Astrocyte (in vitro differentiated cells and primary cell): ENCODE results near the gene SYNGR4. TPM values are rescaled to one million over a fixed set of nuclear protein-coding genes. Genes with fewer than 3 reads are reported as not detected.
A peak's percentile ranks its signal among the peaks of the same experiment; 100 is the strongest.

Experiments used
- DNase-seq: peaks from one replicate; pipeline ENCODE4 v3.0.0-alpha.2; 2010; ENCODE audit warnings: low read depth
- FAIRE-seq: peaks from 2 replicates; lab custom pipeline; 2011; peaks lifted over from hg19 to GRCh38; lab: Jason Lieb, UNC
- H2AFZ ChIP-seq: 2 replicates; pipeline ENCODE4 v1.6.0; 2012; ENCODE audit warnings: low read depth, low read length, inconsistent platforms
- H3K27ac ChIP-seq: 2 replicates; pipeline ENCODE4 v1.5.1; 2011; ENCODE audit warnings: low read depth, low read length, inconsistent platforms
- H3K27me3 ChIP-seq: 2 replicates; pipeline ENCODE4 v1.6.0; 2011; ENCODE audit warnings: low read length, inconsistent platforms; ENCODE audit not compliant: insufficient read depth
- H3K36me3 ChIP-seq: 2 replicates; pipeline ENCODE4 v1.5.1; 2011; ENCODE audit warnings: low read length, inconsistent platforms; ENCODE audit not compliant: insufficient read depth
- H3K4me1 ChIP-seq: 2 replicates; pipeline ENCODE4 v1.5.1; 2011; ENCODE audit warnings: low read length, inconsistent platforms; ENCODE audit not compliant: insufficient read depth
- H3K4me2 ChIP-seq: 2 replicates; pipeline ENCODE4 v1.6.0; 2012; ENCODE audit warnings: low read length, inconsistent platforms
- H3K4me3 ChIP-seq: 2 replicates; pipeline ENCODE4 v1.5.1; 2011; ENCODE audit warnings: low read depth, mild to moderate bottlenecking, low read length, inconsistent platforms; ENCODE audit not compliant: insufficient read depth
- H3K79me2 ChIP-seq: 2 replicates; pipeline ENCODE4 v1.6.0; 2012; ENCODE audit warnings: mild to moderate bottlenecking, low read length, inconsistent platforms; ENCODE audit not compliant: insufficient read depth
- H3K9ac ChIP-seq: 2 replicates; pipeline ENCODE4 v1.6.0; 2012; ENCODE audit warnings: mild to moderate bottlenecking, low read length, inconsistent platforms
- H3K9me3 ChIP-seq: 2 replicates; pipeline ENCODE4 v1.5.1; 2012; ENCODE audit warnings: low read depth, mild to moderate bottlenecking, low read length, inconsistent platforms; ENCODE audit not compliant: insufficient read depth
- H4K20me1 ChIP-seq: 2 replicates; pipeline ENCODE4 v1.6.0; 2012; ENCODE audit warnings: low read length, inconsistent platforms; ENCODE audit not compliant: insufficient read depth
- H3K27ac Mint-ChIP-seq: one replicate; pipeline ENCODE4 v1.8.0; 2021; ENCODE audit warnings: mild to moderate bottlenecking, mixed read lengths; ENCODE audit not compliant: unreplicated experiment
- H3K27me3 Mint-ChIP-seq: one replicate; pipeline ENCODE4 v1.8.0; 2021; ENCODE audit warnings: low read depth, mixed read lengths; ENCODE audit not compliant: unreplicated experiment
- H3K36me3 Mint-ChIP-seq: one replicate; pipeline ENCODE4 v1.8.0; 2021; ENCODE audit warnings: low read depth, mixed read lengths; ENCODE audit not compliant: unreplicated experiment
- H3K4me1 Mint-ChIP-seq: one replicate; pipeline ENCODE4 v1.8.0; 2021; ENCODE audit warnings: low read depth, mixed read lengths; ENCODE audit not compliant: unreplicated experiment
- H3K4me3 Mint-ChIP-seq: one replicate; pipeline ENCODE4 v1.8.0; 2021; ENCODE audit warnings: mild to moderate bottlenecking, moderate library complexity, mixed read lengths; ENCODE audit not compliant: unreplicated experiment
- H3K9me3 Mint-ChIP-seq: one replicate; pipeline ENCODE4 v1.8.0; 2021; ENCODE audit warnings: mild to moderate bottlenecking, mixed read lengths; ENCODE audit not compliant: unreplicated experiment
- EZH2 ChIP-seq: IDR thresholded peaks from 2 replicates; pipeline ENCODE4 v1.6.1; 2012; ENCODE audit warnings: mild to moderate bottlenecking, low read length, inconsistent platforms; ENCODE audit not compliant: insufficient read depth
- total RNA-seq: library from RNA; stranded (reverse); gene quantifications from 2 replicates; pipeline ENCODE4 v1.2.1, GENCODE V29; 2021
- TF ChIP-seq, protein P1 (sequence below): IDR thresholded peaks from 2 replicates; pipeline ENCODE4 v1.5.1; 2011; ENCODE audit warnings: low read depth, mild to moderate bottlenecking, inconsistent platforms, low read length, moderate library complexity; ENCODE audit not compliant: insufficient read depth

Gene SYNGR4
- total RNA-seq, 1 donor from 2014 or later: not detected

DNA sequence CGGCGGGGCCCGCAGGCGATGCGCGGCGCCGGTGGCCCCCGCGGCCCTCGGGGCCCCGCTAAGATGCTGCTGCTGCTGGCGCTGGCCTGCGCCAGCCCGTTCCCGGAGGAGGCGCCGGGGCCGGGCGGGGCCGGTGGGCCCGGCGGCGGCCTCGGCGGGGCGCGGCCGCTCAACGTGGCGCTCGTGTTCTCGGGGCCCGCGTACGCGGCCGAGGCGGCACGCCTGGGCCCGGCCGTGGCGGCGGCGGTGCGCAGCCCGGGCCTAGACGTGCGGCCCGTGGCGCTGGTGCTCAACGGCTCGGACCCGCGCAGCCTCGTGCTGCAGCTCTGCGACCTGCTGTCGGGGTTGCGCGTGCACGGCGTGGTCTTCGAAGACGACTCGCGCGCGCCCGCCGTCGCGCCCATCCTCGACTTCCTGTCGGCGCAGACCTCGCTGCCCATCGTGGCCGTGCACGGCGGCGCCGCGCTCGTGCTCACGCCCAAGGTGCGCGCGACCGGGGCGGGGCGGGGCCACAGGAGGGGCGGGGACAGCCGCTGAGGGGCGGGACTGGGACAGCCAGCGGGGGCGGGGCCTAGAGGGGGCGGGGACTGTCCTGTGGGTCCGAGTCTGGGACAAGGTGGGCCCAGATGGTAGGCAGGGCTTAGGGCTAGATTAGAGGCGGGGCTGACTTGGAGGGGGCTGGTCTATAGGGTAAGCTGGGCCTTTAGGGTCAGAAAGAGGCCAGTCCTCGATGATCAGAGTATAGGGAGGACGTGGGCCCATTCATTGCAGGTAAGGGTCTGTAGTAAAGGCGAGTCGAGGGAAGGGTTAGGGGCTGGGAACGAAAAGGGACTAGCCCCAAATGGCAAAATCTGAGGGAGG, 34.4 kb downstream of the SYNGR4 start:
- TF ChIP-seq EZH2: no peak
- TF ChIP-seq, protein P1, sequence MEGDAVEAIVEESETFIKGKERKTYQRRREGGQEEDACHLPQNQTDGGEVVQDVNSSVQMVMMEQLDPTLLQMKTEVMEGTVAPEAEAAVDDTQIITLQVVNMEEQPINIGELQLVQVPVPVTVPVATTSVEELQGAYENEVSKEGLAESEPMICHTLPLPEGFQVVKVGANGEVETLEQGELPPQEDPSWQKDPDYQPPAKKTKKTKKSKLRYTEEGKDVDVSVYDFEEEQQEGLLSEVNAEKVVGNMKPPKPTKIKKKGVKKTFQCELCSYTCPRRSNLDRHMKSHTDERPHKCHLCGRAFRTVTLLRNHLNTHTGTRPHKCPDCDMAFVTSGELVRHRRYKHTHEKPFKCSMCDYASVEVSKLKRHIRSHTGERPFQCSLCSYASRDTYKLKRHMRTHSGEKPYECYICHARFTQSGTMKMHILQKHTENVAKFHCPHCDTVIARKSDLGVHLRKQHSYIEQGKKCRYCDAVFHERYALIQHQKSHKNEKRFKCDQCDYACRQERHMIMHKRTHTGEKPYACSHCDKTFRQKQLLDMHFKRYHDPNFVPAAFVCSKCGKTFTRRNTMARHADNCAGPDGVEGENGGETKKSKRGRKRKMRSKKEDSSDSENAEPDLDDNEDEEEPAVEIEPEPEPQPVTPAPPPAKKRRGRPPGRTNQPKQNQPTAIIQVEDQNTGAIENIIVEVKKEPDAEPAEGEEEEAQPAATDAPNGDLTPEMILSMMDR: no peak
- no peaks in the 10 kb centered on the region for H3K9me3 ChIP-seq
- peak overlapping the region; percentile 60 for H3K4me3 ChIP-seq
- Mint-ChIP-seq H3K27me3 (peaks cover 2% of the 10 kb centered on the region), H3K4me1 (peaks cover 10% of the 10 kb centered on the region), H3K4me3 (peak overlapping the region; percentile 79), H3K36me3 (peaks cover 4% of the 10 kb centered on the region), H3K9me3 (peaks cover 3% of the 10 kb centered on the region), H3K27ac (peak overlapping the region; percentile 59)
- peak overlapping the region; percentile 76 for H2AFZ ChIP-seq
- H3K4me1 ChIP-seq: peaks cover 9% of the 10 kb centered on the region
- DNase-seq (peak; percentile 64), FAIRE-seq (no peak)
- H3K4me2 ChIP-seq: peak overlapping the region; percentile 100
- H3K79me2 ChIP-seq: peaks cover 2% of the 10 kb centered on the region
- H3K27ac ChIP-seq: no peak overlapping the region
- H3K9ac ChIP-seq: peak overlapping the region; percentile 91
- no peaks in the 10 kb centered on the region for H3K36me3 ChIP-seq
- H3K27me3 ChIP-seq: peaks cover 14% of the 10 kb centered on the region
- no peaks in the 10 kb centered on the region for H4K20me1 ChIP-seq

DNA sequence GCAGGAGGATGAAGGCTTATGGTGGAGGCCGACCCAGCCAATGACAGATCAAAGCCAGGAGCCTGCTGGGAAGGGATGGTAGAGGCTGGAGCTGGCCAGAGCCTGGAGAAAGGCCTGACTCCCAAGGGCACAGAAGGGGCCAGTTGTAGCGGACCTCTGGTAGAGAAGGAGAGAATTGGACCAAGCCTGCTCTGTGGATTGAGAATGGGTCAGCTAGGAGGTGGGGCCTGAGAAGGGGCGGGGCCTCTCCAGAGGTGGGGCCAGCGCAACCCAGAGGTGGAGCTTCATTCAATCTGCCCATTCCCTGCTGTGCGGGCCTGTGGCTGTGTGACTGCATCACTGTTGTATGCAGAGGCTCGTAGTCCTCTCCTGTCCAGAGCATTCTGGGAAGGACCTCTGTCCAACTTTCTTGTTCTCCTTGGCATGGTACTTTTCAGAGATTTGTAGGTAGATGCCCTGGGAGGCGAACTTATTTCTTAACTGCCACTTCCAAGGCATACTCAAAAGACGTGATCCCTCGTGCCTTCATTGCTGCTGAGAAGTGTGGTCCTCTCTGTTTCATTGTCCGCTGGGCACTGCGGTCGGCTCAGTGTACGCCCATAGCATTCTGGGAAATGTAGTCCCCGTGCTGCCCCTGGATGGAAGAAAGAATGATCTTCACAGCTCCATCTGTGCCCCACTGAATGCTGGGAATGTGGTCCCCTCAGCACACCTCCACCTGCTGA, 36.0 kb downstream of the SYNGR4 start:
- Mint-ChIP-seq H3K27me3 (no peaks in the 10 kb centered on the region), H3K4me1 (peaks cover 8% of the 10 kb centered on the region), H3K4me3 (peak overlapping the region; percentile 46), H3K36me3 (peaks cover 4% of the 10 kb centered on the region), H3K27ac (peak overlapping the region; percentile 16), H3K9me3 (peaks cover 3% of the 10 kb centered on the region)
- FAIRE-seq (peak; percentile 73), DNase-seq (peak; percentile 62)
- Histone ChIP-seq H3K4me1 (peaks cover 3% of the 10 kb centered on the region), H3K9ac (peak overlapping the region; percentile 62), H2AFZ (peak overlapping the region; percentile 82), H4K20me1 (no peaks in the 10 kb centered on the region), H3K9me3 (no peaks in the 10 kb centered on the region), H3K79me2 (peaks cover 2% of the 10 kb centered on the region), H3K4me3 (peak overlapping the region; percentile 49), H3K36me3 (no peaks in the 10 kb centered on the region), H3K27ac (peak overlapping the region; percentile 71), H3K4me2 (peak overlapping the region; percentile 84), H3K27me3 (peaks cover 5% of the 10 kb centered on the region)
- no peak for TF ChIP-seq EZH2
- TF ChIP-seq, protein P1: no peak
